Measurements from ENCODE around the gene PROS1. TPM values are rescaled to one million over a fixed set of nuclear protein-coding genes. Genes with fewer than 3 reads are reported as not detected.
"Not testable (repeated sequence)": the region's sequence is repeated elsewhere in the genome, so short reads cannot be mapped to it uniquely, and the experiment has no call there.

PROS1 gene
- polyA plus RNA-seq, 1 donor (not counting 4 experiments of a cell fraction or from before 2014, with no cell fraction given) = 3.8 TPM

- no peaks in the 10 kb centered on the region for H3K9me3 ChIP-seq (ENCODE audit: control insufficient read depth, low read depth, low read length)
- H3K27me3 ChIP-seq (ENCODE audit: control insufficient read depth, extremely low read depth, insufficient read depth, low read length) = no peaks in the 10 kb centered on the region
- no peak overlapping the region for H2AFZ ChIP-seq (ENCODE audit: control insufficient read depth, low read length)
- TF ChIP-seq CTCF (optimal IDR thresholded peaks at IDR 0.05 in 1 of 3, IDR thresholded peaks at IDR 0.05 in 1 of 3, conservative IDR thresholded peaks at IDR 0.05 in 1 of 3; ENCODE audit: extremely low read depth in 1 of 3, insufficient read depth in 2 of 3, low read length in 3 of 3) = no peak
- no peak for TF ChIP-seq EZH2 (IDR thresholded peaks at IDR 0.05; ENCODE audit: low read length)
- no peak overlapping the region for H3K9ac ChIP-seq (ENCODE audit: control insufficient read depth, extremely low read depth, insufficient read depth, low read length)
- no peaks in the 10 kb centered on the region for H3K4me1 ChIP-seq (ENCODE audit: control insufficient read depth, extremely low read depth, insufficient read depth, low read length)
- H3K4me2 ChIP-seq (ENCODE audit: control insufficient read depth, extremely low read depth, insufficient read depth, low read depth, low read length) = no peak overlapping the region
- no peak for DNase-seq (ENCODE audit: low read depth, low spot score)
- dilution Hi-C loops (cut with MboI; ENCODE audit: extremely low pct_ligation_motif_present, low sequenced_read_pairs) = no loop called here
- no peaks in the 10 kb centered on the region for H3K36me3 ChIP-seq (ENCODE audit: control insufficient read depth in 2 of 2, extremely low read depth in 1 of 2, insufficient read depth in 2 of 2, low read length in 2 of 2)
- no peak for FAIRE-seq
- no peaks in the 10 kb centered on the region for H3K79me2 ChIP-seq (ENCODE audit: control insufficient read depth, insufficient read depth, low read length)
- no peak overlapping the region for H3K27ac ChIP-seq (ENCODE audit: control insufficient read depth, insufficient read depth, low read length)
- no peak overlapping the region for H3K4me3 ChIP-seq (ENCODE audit: control insufficient read depth in 2 of 3, extremely low read depth in 1 of 3, insufficient read depth in 2 of 3, low read depth in 1 of 3, low read length in 3 of 3)
- H3K9me1 ChIP-seq (ENCODE audit: control insufficient read depth, extremely low read depth, insufficient read depth, low read length) = no peaks in the 10 kb centered on the region
- H4K20me1 ChIP-seq (ENCODE audit: control insufficient read depth, extremely low read depth, insufficient read depth, low read length) = no peaks in the 10 kb centered on the region
These were observed 118.3 kb downstream of the PROS1 start for GRCh38 chr3:93855401-93855800.

DNA sequence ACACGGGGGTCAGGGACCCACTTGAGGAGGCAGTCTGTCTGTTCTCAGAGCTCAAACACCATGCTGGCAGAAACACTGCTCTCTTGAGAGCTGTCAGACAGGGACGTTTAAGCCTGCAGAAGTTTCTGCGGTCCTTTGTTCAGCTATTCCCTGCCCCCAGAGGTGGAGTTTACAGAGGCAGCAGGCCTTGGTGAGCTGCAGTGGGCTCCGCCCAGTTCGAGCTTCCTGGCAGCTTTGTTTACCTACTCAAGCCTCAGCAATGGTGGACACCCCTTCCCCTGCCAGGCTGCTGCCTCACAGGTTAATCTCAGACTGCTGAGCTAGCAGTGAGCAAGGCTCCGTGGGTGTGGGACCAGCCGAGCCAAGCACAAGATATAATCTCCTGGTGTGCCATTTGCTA is 121.5 kb downstream of the PROS1 start:
- H3K4me2 ChIP-seq (ENCODE audit: control insufficient read depth, extremely low read depth, insufficient read depth, low read depth, low read length); H3K27me3 ChIP-seq (ENCODE audit: control insufficient read depth, extremely low read depth, insufficient read depth, low read length); H3K36me3 ChIP-seq (ENCODE audit: control insufficient read depth in 2 of 2, extremely low read depth in 1 of 2, insufficient read depth in 2 of 2, low read length in 2 of 2); DNase-seq (ENCODE audit: low read depth, low spot score); dilution Hi-C loops (cut with MboI; ENCODE audit: extremely low pct_ligation_motif_present, low sequenced_read_pairs); H3K27ac ChIP-seq (ENCODE audit: control insufficient read depth, insufficient read depth, low read length); H3K9me1 ChIP-seq (ENCODE audit: control insufficient read depth, extremely low read depth, insufficient read depth, low read length); FAIRE-seq; H3K79me2 ChIP-seq (ENCODE audit: control insufficient read depth, insufficient read depth, low read length); H3K4me1 ChIP-seq (ENCODE audit: control insufficient read depth, extremely low read depth, insufficient read depth, low read length); H3K9me3 ChIP-seq (ENCODE audit: control insufficient read depth, low read depth, low read length); H3K4me3 ChIP-seq (ENCODE audit: control insufficient read depth in 2 of 3, extremely low read depth in 1 of 3, insufficient read depth in 2 of 3, low read depth in 1 of 3, low read length in 3 of 3); H3K9ac ChIP-seq (ENCODE audit: control insufficient read depth, extremely low read depth, insufficient read depth, low read length); H4K20me1 ChIP-seq (ENCODE audit: control insufficient read depth, extremely low read depth, insufficient read depth, low read length); H2AFZ ChIP-seq (ENCODE audit: control insufficient read depth, low read length): not testable (repeated sequence)

DNA sequence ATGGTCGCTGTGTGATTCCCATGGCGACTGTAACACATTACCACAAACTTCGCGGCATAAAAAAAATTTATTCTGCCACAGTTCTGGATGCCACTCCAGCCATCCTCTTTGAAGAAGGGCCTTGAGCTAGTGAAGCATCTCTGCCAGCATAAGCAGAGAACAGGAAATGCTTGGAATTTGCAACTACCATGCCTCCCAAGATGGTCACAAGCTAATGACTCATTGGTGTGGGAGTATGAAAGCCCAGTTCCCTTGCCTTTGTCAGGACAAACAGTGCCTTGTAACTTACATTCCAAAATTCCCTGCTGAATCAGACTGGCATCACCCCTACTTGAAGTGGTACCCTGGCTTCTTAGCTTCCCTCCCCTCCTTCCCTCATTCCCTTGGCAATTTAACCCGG is 129.7 kb downstream of the PROS1 start:
- no peaks in the 10 kb centered on the region for H3K27me3 ChIP-seq (ENCODE audit: control insufficient read depth, extremely low read depth, insufficient read depth, low read length)
- dilution Hi-C loops (cut with MboI; ENCODE audit: extremely low pct_ligation_motif_present, low sequenced_read_pairs) = no loop called here
- H4K20me1 ChIP-seq (ENCODE audit: control insufficient read depth, extremely low read depth, insufficient read depth, low read length) = no peaks in the 10 kb centered on the region
- FAIRE-seq (peak; percentile 97), DNase-seq (ENCODE audit: low read depth, low spot score) (peak; percentile 13)
- H3K9me1 ChIP-seq (ENCODE audit: control insufficient read depth, extremely low read depth, insufficient read depth, low read length) = no peaks in the 10 kb centered on the region
- H3K4me1 ChIP-seq (ENCODE audit: control insufficient read depth, extremely low read depth, insufficient read depth, low read length) = no peaks in the 10 kb centered on the region
- no peaks in the 10 kb centered on the region for H3K36me3 ChIP-seq (ENCODE audit: control insufficient read depth in 2 of 2, extremely low read depth in 1 of 2, insufficient read depth in 2 of 2, low read length in 2 of 2)
- H3K9ac ChIP-seq (ENCODE audit: control insufficient read depth, extremely low read depth, insufficient read depth, low read length) = no peak overlapping the region
- TF ChIP-seq EZH2 (IDR thresholded peaks at IDR 0.05; ENCODE audit: low read length) (no peak), CTCF (optimal IDR thresholded peaks at IDR 0.05 in 1 of 3, IDR thresholded peaks at IDR 0.05 in 1 of 3, conservative IDR thresholded peaks at IDR 0.05 in 1 of 3; ENCODE audit: extremely low read depth in 1 of 3, insufficient read depth in 2 of 3, low read length in 3 of 3) (no peak)
- no peak overlapping the region for H3K4me3 ChIP-seq (ENCODE audit: control insufficient read depth in 2 of 3, extremely low read depth in 1 of 3, insufficient read depth in 2 of 3, low read depth in 1 of 3, low read length in 3 of 3)
- H3K27ac ChIP-seq (ENCODE audit: control insufficient read depth, insufficient read depth, low read length) = no peak overlapping the region
- no peak overlapping the region for H2AFZ ChIP-seq (ENCODE audit: control insufficient read depth, low read length)
- no peak overlapping the region for H3K4me2 ChIP-seq (ENCODE audit: control insufficient read depth, extremely low read depth, insufficient read depth, low read depth, low read length)
- H3K9me3 ChIP-seq (ENCODE audit: control insufficient read depth, low read depth, low read length) = no peaks in the 10 kb centered on the region
- no peaks in the 10 kb centered on the region for H3K79me2 ChIP-seq (ENCODE audit: control insufficient read depth, insufficient read depth, low read length)

- dilution Hi-C loops (cut with MboI; ENCODE audit: extremely low pct_ligation_motif_present, low sequenced_read_pairs); H3K27ac ChIP-seq (ENCODE audit: control insufficient read depth, insufficient read depth, low read length); H3K36me3 ChIP-seq (ENCODE audit: control insufficient read depth in 2 of 2, extremely low read depth in 1 of 2, insufficient read depth in 2 of 2, low read length in 2 of 2); H4K20me1 ChIP-seq (ENCODE audit: control insufficient read depth, extremely low read depth, insufficient read depth, low read length); H3K27me3 ChIP-seq (ENCODE audit: control insufficient read depth, extremely low read depth, insufficient read depth, low read length); DNase-seq (ENCODE audit: low read depth, low spot score); H3K79me2 ChIP-seq (ENCODE audit: control insufficient read depth, insufficient read depth, low read length); H3K9ac ChIP-seq (ENCODE audit: control insufficient read depth, extremely low read depth, insufficient read depth, low read length); FAIRE-seq; H3K4me2 ChIP-seq (ENCODE audit: control insufficient read depth, extremely low read depth, insufficient read depth, low read depth, low read length); H3K9me3 ChIP-seq (ENCODE audit: control insufficient read depth, low read depth, low read length); H3K9me1 ChIP-seq (ENCODE audit: control insufficient read depth, extremely low read depth, insufficient read depth, low read length); H3K4me1 ChIP-seq (ENCODE audit: control insufficient read depth, extremely low read depth, insufficient read depth, low read length); H3K4me3 ChIP-seq (ENCODE audit: control insufficient read depth in 2 of 3, extremely low read depth in 1 of 3, insufficient read depth in 2 of 3, low read depth in 1 of 3, low read length in 3 of 3); H2AFZ ChIP-seq (ENCODE audit: control insufficient read depth, low read length): not testable (repeated sequence)
These were observed 134.5 kb downstream of the PROS1 start for GRCh38 chr3:93839193-93839592.
